Stimulated activated CD4-positive, alpha-beta T cell treated with anti-CD3 and anti-CD28 coated beads, Interleukin-12 subunit alpha, Interleukin-12 subunit beta, amount 100 ng/mL, for 48 hours (primary cell): ENCODE data around the gene EHD1.

ENCODE experiments used
- DNase-seq, 3 donors: peaks; one replicate each; pipeline ENCODE4 v3.0.0-alpha.2; 2020; ENCODE audit warnings: low read depth in 2 of 3, low spot score in 1 of 3

The EHD1 gene

GRCh38 chr11:64802370-64803157, 75.9 kb downstream of the EHD1 start:
- peak in 2 of 3 donors; percentile 14 to 20 for DNase-seq
